RWPE1 (cell line): ENCODE measurements around the gene DNAH9.

ENCODE experiments used
- CTCF ChIA-PET: fragments of 350-600 bp; sonication (Branson Sonifier 250); formaldehyde crosslinking; extraction: SDS; loops from one replicate; lab custom pipeline; 2021; lab: Yijun Ruan, JAX
- POLR2A ChIA-PET: fragments of 400-600 bp; formaldehyde crosslinking; extraction: SDS; loops from one replicate; lab custom pipeline; 2020; ENCODE audit warnings: antibody characterized with exemption; ENCODE audit not compliant: low non-redundant PET; lab: Yijun Ruan, JAX
- DNase-seq: peaks from one replicate; pipeline ENCODE4 v3.0.0; 2012; ENCODE audit warnings: low spot score
- H3K27ac ChIP-seq: fragments of 450-650 bp; 2 replicates; pipeline ENCODE4 v1.5.1; 2017
- TF ChIP-seq, protein P1 (sequence below): fragments of 450-650 bp; conservative IDR thresholded peaks from 2 replicates; pipeline ENCODE4 v1.5.1; 2017; ENCODE audit warnings: low read depth, mild to moderate bottlenecking

DNAH9 gene

DNA sequence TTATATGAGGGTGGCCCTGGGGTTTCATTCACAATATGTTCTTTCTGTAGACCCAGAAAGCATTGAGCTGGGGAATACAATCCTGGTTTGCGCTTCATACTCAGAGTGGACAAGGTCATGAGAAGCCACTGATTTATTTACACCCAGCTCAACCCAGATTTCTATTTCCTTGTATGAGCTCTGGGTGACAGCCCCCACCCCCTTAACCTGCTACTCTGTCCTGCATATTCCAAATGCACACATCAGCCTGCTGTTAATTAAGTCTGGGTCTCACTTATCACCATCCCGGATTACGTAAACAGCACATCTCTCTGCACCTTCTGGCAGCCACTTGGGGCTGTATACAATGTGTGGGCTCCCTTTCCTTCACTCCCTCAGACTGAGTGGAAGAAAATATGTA, 102.4 kb downstream of the DNAH9 start:
- ChIA-PET CTCF (no interaction called here), POLR2A (no interaction called here)
- TF ChIP-seq, protein P1, sequence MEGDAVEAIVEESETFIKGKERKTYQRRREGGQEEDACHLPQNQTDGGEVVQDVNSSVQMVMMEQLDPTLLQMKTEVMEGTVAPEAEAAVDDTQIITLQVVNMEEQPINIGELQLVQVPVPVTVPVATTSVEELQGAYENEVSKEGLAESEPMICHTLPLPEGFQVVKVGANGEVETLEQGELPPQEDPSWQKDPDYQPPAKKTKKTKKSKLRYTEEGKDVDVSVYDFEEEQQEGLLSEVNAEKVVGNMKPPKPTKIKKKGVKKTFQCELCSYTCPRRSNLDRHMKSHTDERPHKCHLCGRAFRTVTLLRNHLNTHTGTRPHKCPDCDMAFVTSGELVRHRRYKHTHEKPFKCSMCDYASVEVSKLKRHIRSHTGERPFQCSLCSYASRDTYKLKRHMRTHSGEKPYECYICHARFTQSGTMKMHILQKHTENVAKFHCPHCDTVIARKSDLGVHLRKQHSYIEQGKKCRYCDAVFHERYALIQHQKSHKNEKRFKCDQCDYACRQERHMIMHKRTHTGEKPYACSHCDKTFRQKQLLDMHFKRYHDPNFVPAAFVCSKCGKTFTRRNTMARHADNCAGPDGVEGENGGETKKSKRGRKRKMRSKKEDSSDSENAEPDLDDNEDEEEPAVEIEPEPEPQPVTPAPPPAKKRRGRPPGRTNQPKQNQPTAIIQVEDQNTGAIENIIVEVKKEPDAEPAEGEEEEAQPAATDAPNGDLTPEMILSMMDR = no peak

DNA sequence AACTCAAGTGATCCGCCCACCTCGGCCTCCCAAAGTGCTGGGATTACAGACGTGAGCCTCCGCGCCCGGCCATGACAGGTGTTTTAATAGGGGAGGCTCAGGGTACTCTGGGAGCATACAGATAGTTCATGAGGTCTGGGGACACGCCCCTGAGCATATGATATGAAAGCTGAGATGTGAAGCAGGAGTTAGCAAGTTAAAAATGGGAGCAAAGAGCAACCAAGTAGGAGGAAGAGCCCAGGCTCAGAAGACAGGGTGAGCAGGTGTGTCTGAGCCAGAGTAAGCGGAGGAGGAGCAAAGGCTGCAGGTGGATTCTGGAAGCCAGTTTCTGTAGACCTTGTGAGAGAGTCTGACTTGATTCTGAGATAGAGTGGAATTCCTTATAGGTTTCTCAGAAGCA, 103.6 kb downstream of the DNAH9 start:
- H3K27ac ChIP-seq = no peak overlapping the region
- DNase-seq = no peak
- ChIA-PET POLR2A (no interaction called here), CTCF (no interaction called here)
- TF ChIP-seq, protein P1 = no peak

More for the DNA sequence above, 102.4 kb downstream of the DNAH9 start:
- DNase-seq = no peak
- no peak overlapping the region for H3K27ac ChIP-seq

DNA sequence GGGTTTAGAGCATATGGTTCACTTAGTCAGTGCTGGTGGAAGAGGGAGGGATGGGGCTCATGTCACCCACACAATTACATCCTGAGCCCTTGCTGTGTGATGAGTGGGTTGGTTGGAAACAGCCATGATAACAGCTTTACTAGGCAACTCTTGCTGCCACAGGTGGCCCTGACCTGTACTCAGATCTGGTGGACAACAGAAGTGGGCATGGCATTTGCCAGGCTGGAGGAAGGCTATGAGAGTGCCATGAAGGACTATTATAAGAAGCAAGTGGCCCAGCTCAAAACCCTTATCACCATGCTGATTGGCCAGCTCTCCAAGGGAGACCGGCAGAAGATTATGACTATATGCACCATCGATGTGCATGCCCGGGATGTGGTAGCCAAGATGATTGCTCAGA, 105.8 kb downstream of the DNAH9 start:
- POLR2A ChIA-PET = no interaction called here
- CTCF ChIA-PET = no interaction called here

GRCh38 chr17:11705111-11705510, 106.8 kb downstream of the DNAH9 start:
- H3K27ac ChIP-seq = no peak overlapping the region
- DNase-seq = peak; percentile 9
- ChIA-PET CTCF (interaction anchor here (0.7 kb wide), 1 partner anchor 12 kb away, joined by 4 read pairs; no protein-coding TSS in a partner anchor), POLR2A (no interaction called here)
- TF ChIP-seq, protein P1 = no peak

More for the DNA sequence above, 105.8 kb downstream of the DNAH9 start:
- H3K27ac ChIP-seq = no peak overlapping the region
- TF ChIP-seq, protein P1 = no peak
- DNase-seq = no peak

DNA sequence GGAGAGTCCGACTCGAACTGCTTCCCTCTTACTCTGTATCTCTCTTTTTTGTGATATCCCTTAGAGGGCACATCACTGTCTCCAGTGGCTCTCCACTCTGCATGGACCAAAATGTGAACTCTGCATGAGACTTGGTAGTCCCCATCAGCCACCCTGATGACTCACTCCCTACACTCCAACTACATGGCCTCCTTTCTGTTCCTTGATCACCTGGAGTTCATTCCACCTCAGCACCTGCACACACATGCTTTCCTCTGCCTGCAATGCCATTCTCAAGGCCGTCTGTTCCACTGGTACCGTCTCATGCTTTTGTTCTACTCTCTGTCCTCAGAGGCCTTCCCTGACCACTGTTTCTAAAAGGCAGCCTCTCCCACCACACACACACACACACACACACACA, 109.3 kb downstream of the DNAH9 start:
- POLR2A ChIA-PET = no interaction called here
- TF ChIP-seq, protein P1 = no peak
- no peak overlapping the region for H3K27ac ChIP-seq
- no peak for DNase-seq
- CTCF ChIA-PET = no interaction called here

GRCh38 chr17:11712456-11712855, 114.2 kb downstream of the DNAH9 start:
- TF ChIP-seq, protein P1 = no peak
- ChIA-PET CTCF (no interaction called here), POLR2A (no interaction called here)
- no peak overlapping the region for H3K27ac ChIP-seq
- no peak for DNase-seq
